Amniotic stem cell (primary cell): ENCODE data around the gene ZNF518A.
"Not testable (repeated sequence)": the region's sequence is repeated elsewhere in the genome, so short reads cannot be mapped to it uniquely, and the experiment has no call there.

Experiments
- DNase-seq: peaks from one replicate; lab custom pipeline; 2025; lab: John Stamatoyannopoulos, UW

ZNF518A gene

DNA sequence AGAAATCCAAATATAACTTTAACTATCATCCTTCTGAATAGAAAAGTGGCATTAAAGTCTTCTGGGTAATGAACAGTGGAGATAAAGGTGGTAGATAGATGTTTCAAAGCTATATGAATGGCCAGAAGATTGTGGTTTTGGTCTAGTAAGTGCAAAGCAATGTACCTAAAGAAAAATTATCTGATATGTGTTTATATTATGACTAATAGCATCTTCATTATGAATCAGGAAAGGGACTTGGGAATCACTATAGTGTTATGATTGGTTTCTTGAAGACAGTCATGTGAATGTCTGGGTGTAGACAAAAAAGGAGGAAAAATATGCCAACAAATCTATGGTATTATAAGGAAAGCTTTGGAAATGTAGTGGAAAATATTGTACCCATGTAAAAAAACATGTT is 3.0 kb downstream of the ZNF518A start:
- DNase-seq = no peak

DNA sequence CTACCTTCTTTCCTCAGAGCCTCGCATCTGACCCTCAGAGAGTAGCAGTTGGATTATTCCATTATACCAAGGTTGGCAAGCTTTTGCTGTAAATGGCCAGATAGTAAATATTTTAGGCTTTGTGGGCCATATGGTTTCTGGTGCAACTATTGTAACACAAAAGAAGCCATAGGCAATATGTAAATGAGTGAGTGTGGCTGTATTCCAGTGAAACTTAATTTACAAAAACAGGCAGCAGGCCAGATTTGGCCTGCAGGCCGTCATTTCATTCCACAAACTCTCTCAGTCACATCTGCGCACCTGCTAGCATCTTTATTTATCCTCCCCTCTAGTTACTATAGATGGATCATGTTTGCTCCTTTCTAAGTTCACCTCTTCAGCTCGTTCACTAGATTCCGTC is 6.7 kb downstream of the ZNF518A start:
- no peak for DNase-seq

DNA sequence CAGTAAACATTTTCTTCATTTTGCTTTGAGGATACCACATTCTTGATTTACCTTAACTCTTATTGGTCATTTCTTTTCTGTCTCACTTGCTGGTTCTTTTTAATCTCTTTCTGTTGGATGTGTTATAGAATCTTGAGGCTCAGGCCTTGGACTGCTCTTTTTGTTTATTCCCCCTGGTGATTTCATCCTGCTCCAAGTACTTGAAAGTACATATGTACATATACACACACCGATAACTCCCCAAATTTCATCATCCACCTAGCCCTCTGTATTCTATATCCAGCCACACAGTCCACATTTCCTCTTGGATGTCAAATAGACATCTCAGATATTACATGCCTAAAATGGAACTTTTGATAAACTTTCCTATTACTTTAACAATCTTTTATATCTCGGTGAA is 7.5 kb downstream of the ZNF518A start:
- no peak for DNase-seq

DNA sequence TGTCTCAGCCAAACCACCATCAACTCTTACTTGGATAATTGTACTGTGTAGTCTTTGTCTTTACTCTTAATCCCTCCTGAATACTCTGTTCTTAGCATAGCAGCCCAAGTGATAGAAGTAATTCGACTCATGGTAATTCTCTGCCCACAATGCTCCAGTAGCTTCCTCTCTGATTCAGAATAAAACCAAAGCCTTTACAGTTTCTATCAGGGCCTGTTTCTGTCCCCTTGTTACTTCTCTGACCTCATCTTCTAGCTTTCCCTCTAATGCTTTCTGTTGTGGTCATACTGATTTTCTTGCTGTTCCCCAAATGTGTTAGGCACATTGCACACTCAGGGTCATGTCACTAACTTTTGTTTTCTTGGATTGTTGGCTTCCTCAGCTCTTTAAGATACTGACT is 8.0 kb downstream of the ZNF518A start:
- no peak for DNase-seq

DNA sequence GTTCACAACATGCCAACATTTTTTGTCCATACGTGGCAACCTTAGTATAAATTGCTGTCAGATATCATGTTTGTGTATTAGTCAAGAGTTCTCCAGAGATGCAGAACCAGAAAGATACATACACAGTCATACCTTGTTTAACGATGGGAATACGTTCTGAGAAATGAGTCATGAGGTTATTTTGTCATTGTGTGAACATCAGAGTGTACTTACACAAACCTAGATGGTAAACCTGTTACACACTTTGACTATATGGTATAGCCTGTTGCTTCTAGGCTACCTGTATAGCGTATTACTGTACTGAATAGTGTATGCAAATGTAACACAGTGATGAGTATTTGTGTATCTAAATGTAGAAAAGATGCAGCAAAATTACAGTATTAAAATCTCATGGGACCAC is 22.3 kb downstream of the ZNF518A start:
- no peak for DNase-seq

DNA sequence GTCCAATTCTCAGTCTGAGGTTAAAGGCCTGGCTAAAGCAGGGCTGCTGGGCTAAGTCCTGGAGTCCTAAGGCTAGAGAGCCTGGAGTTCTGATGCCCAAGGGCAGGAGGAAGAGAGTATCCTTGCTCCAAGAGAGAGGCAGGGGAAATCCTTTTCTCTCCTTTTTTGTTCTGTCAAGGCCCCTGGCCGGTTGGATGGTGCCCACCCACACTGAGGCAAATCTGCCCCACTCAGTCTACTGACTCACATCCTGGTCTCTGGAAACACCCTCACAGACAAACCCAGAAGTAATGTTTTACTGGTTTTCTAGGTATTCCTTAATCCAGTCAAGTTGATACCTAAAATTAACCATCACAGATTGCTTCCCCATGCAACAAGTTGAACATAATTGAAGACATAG is 23.0 kb downstream of the ZNF518A start:
- DNase-seq = no peak

DNA sequence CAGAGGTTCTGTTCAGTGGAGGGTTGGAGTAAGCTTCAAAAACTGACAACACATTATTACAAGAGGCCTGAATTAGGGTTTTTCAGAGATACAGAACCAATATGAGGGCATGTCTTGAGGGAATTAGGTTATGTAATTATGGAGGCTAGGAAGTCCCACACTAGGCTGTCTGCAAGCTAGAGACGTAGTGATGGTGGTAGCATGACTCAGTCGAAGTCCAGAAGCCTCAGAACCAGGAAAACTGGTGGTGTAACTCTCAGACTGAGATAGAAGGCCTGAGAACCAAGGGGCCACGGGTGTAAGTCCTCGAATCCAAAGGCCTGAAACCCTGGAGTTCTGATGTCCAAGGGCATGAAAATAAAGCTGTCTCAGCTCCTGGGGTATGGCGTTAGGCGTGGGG is 35.6 kb downstream of the ZNF518A start:
- no peak for DNase-seq

DNA sequence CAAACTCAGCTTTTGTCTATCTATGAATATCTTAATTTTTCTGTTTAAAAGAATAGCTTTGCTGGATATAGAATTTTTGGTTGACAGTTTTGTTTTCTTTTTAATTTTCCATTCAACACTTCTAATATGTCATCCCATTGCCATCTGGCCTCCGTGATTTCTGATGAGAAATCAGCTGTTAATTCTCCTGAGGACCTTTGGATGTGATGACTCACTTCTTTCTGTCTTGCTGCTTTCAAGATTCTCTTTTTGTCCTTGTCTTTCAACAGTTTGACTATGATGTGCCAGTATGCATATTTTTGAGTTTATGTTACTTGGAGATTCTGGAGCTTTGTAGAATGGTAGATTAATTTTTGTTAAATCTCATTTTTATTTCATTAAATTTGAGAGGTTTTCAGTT is 38.4 kb downstream of the ZNF518A start:
- no peak for DNase-seq

DNA sequence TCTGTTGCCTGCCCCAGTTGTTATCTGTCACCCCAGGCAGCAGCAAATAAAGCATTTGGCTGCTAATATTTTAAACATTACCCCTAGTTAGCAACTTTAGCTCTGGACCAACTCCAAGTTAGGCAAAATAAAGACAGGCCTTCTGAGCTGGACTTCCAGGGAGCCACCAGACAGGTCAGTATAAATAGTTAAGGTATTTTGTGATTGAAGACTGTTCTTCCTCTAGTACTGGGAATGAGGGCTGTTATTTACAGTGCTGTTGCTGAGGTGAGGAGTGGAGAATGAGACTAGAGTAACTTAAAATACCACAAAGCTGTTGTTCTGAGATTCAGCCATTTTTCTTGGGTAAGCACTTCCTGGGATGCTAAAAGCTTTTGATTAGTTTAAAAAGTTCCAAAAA is 40.1 kb downstream of the ZNF518A start:
- DNase-seq = no peak

DNA sequence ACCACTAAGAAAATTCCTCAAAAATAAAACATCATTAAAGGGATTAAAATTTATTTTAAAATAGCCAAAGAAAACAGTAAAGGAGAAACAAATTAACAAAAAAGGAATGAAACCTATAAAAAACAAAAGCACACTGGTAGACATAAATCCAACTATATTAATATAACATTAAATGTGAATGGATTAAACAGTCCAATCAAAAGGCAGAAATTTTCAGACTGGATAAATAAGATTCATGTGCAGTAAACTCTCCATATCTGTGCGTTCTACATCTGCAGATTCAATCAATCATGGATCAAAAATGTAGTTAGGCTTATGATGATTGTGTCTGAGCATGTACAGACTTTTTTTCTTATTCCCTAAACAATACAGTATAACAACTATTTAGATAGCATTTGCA is 42.6 kb downstream of the ZNF518A start:
- DNase-seq = no peak

DNA sequence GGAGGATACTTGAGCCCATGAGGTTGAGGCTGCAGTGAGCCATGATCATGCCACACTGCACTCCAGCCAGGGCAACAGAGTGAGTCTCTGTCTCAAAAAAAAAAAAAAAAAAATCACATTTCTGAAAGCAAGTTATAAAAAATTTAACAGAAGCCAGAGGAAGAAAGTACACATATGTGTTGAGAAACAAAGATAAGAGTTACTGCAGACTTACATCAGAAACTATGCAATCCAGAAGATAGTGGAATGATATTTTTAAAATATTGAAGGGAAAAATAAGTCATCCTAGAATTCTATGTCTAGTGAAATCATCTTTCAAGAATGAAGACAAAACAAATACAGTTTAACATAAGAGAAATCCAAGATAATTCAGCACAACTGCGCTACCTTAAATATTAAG is 46.9 kb downstream of the ZNF518A start:
- DNase-seq = no peak

DNA sequence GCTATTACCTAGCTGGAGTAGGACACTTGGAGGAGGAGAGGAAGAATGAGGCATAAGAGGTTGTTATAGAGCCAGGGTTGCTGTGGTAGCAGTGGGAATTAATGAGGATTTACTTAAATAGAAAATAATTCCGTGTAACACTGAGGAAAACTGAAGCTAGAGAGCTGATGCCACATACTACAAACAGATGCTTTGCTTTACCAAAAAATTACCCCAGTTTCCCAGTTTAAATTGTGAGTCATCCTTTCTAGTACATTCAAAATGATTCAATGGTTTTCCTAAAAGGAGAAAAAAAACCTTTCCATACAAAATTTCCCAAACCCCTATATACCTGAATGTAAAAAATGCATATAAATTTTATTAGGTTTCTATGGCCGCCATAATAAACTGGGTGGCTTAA is 58.3 kb downstream of the ZNF518A start:
- DNase-seq = no peak

DNA sequence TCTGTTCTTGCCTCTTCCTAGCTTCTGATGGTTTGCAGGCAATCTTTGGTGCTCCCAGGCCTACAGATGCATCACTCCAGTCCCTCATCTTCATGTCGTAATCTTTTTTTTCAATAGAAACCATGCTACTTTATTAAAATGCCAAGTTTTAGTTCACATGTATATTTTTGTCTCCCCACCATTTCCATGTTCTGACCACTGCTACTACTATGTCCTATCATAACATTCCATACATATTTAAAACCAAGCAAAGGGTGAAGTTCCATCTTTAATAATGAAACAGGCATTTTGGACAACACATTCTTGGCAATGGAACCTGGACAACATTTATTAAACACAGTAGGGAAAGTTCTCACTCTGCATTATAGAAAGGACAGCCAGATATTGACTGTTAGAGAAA is 58.8 kb downstream of the ZNF518A start:
- no peak for DNase-seq

DNA sequence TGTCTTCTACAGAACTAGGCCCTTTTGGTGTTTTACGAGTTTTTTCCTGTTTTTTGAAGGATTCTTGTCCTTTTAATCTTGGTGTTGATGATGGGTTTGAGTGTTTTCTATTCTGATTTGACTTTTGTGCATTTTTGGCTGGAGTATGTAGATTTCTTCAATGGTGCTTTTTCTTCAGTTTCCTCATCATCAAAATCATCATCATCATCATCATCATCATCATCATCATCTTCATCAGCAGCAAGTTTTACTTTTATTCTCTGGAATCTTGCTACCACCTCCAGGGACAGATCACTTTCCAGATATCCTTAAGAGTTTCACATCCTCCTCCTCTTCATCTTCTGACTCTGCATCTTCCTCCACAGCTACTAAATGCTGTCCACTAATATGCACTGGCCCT is 59.4 kb downstream of the ZNF518A start:
- DNase-seq = not testable (repeated sequence)

DNA sequence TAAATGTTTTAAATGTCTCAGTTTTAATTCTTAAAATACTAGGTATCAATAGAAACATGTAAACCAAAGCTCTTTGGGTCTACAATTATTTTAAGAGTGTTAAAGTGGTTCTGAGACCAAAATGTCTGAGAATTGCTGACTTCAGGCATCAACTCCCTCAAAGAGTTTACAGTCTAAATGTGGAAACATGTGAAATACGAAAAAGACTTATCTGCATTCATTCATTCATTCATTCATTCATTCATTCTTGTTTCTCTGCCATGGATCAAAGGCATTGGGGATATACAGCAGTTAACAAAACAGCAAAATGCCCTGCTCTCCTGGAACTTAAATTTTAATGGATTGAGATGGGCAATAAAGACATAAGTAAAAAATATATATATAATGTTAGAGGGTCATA is 71.4 kb downstream of the ZNF518A start:
- no peak for DNase-seq

DNA sequence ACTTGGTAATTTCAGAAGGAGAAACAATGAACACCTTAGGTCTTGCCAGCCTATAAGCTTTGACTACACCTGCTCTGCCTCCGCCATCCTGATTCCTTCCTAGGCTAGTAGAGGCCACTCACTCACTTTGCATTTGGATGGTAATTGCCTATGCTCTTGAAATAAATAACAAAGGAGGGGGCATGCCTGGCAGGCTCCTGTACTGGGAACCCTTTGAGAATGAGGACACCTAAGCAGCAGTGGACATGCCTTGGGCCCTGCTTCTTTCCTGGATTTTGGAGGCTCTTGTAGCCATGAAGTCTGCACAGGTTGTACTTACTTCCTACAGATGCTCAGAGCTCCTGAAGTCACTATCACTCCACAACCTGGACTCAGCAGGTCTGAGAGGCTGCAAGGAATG is 75.5 kb downstream of the ZNF518A start:
- no peak for DNase-seq

DNA sequence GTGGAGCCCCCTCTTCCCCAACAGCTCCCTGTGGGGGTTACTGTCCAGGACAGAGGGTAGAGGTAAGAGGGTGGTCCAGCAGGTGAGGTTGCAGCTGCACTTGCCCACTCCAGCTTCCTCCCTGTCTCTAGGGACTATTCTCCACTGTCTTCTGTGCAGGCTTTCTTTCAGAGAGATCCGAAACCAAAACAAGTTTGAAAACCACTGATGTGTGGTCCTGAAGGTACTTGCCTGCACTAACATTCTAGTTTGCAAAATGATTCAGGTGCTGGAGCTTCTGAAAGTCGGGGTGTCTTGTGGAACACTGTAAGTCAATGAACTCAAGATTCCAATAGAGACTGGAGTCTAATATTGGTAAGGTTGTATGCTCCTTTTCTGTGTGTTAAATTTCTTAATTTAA is 78.2 kb downstream of the ZNF518A start:
- no peak for DNase-seq

DNA sequence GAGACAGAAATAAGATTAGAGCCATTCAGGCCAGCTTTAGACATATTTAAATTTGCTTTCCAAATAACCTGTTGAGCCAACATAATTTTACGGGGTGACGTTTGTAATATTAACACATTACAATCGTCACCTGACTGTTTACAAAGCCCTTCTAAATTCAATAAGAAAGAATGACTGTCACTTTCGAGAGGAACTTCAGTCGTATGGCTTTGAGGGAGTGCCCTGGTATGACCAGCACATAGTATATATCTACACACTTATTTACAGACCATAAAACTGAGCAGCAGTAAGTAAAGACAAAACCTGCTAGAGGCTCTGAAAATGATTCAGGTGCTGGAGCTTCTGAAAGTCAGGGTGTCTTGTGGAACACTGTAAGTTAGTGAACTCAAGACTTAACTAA is 78.8 kb downstream of the ZNF518A start:
- DNase-seq = no peak

DNA sequence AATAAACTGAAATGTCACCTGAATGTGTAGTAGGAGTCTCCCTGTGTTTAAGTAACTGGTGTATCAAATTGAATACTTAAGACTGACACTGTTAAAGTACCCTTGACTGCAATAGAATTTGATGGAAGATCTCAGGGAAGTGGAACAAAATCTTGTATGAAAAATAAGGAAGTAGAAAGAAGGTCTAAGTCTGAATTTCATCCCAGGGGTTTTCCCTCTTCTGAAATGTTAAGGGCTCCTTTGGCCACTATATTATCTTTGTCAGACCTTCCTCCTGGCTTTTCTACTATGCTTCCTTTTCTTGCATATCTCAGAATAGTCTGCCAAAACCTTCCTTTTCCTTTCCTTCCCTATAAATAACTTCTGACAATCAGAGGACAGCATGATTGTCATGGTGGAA is 81.7 kb downstream of the ZNF518A start:
- no peak for DNase-seq

DNA sequence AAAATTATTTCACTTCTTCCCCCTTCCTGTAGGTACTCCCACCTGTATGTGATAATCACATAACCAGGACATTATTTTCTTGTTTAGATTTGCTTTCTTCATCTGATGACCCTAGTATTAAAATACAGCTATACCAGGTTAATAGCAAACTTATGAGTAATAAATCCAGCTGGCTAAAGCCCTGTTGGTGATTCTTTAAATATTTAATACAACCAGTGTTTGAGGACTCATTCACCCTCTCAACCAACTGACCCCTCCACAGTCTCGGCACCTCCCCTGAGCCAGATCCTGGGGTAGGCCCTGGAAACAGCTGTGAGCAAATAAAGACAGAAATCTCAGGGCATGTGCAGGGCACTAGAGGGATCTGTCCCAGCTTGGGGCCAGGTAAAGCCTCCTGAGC is 82.8 kb downstream of the ZNF518A start:
- no peak for DNase-seq
